ENCODE results near the gene C2CD3.
"Not testable (repeated sequence)": the region's sequence is repeated elsewhere in the genome, so short reads cannot be mapped to it uniquely, and the experiment has no call there.

C2CD3 gene

GRCh38 chr11:74162681-74163467 is 7.9 kb downstream of the C2CD3 start:
- no peak for DNase-seq (ENCODE audit: low read depth)

- DNase-seq (ENCODE audit: low read depth): no peak
Measured at GRCh38 chr11:74159642-74160041, 11.2 kb downstream of the C2CD3 start.

GRCh38 chr11:74157169-74157568 is 13.6 kb downstream of the C2CD3 start:
- DNase-seq (ENCODE audit: low read depth): no peak

DNA sequence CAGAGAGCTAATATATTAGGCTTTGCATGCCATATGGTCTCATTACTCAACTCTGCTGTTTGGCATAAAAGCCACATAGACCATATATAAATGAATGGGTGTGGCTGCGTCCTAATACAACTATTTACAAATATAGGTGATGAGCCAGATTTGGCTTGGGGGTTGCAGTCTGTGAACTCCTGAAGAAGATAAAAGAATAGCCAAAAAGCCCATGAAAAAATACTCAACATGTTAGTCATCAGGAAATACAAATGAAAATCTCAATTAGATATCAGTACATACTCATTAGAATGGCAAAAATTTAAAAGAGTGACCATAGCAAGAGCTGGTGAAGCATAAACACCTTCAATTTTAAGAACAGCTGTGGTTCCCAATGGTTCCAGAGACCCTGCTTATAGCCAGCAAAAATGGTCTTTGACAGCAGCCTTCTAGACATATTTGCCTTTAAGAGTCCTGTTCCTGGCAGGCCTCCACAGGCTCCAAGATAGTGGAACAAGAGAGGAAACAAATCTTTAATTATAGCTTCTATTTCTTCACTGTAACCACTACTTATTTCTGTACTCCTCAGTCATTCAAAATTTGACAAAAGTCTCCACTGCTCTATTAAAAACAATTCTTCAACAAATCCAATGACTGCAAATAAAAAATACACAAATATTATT is 16.1 kb downstream of the C2CD3 start:
- no peak for DNase-seq (ENCODE audit: low read depth)

- DNase-seq (ENCODE audit: low read depth): no peak
Measured at GRCh38 chr11:74153224-74153623, 17.6 kb downstream of the C2CD3 start.

GRCh38 chr11:74147199-74147929 is 23.4 kb downstream of the C2CD3 start:
- DNase-seq (ENCODE audit: low read depth): no peak

DNA sequence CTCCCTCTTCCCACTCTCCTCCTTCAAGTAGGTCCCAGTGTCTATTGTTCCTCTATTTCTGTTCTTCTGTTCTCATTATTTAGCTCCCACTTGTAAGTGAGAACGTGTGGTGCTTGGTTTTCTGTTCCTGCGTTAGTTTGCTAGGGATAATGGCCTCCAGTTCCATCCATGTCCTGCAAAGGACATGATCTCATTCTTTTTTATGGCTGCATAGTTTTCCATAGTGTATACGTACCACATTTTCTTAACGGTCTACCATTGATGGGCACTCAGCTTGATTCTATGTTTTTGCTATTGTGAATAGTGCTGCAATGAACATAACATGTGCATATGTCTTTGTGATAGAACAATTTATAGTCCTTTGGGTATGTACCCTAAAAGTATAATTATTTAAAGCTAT is 26.2 kb downstream of the C2CD3 start:
- DNase-seq (ENCODE audit: low read depth): no peak

DNA sequence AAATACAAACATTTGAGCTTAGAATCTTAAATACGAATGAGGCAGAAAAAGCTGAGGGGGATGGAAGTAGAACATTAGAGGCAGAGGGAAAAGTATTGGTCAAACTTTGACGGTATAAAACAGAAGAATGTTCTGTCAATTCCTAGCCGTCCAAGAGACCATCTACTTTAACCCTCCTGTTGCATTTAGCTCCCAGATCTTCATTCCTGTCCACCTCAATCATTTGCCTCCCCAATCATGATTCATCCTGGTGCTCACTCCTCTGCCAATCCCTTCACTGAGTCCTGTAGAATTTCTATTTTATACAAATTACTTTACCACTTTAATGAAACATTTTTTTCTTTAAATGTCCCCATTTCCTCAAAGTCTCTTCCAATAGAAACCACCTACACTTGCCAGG is 28.2 kb downstream of the C2CD3 start:
- no peak for DNase-seq (ENCODE audit: low read depth)

DNA sequence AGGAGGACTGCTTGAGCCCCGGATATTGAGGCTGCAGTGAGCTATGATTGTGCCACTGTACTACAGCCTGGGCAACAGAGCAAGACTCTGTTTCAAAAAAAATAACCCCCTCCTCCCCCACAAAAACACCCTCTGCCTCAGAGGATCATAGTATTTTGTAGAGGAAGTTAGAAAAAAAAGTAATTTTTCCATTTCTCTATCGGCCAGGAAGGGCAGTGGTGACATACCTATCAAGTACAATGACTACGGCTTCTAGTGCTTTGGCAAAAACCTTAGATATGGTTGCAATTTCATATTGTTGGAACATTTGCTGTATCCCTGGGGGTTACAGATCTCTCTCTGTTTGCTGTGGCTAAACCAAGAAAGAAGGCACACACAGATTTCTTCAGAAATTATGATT is 28.9 kb downstream of the C2CD3 start:
- DNase-seq (ENCODE audit: low read depth): no peak

DNA sequence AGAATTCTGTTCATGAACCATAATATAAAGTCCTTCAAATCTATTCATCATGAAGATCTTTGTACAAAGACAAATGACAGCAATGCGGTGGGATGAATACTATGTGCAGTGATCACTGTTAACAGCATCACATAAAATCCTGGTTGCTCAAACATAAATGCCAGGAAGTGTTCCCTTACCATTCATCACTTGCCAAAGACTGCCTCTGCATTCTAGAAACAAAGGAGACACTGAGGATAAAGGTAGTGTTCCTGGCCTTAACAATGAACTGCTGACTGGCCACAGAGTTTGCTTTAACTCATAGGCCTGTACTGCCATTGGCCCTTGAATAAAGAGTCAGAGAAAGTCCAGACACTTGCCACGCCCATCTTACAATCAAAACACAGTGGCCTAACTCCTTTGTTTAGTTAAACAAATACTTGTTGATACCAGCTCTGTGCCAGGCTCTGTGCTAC is 29.5 kb downstream of the C2CD3 start:
- DNase-seq (ENCODE audit: low read depth): no peak

DNA sequence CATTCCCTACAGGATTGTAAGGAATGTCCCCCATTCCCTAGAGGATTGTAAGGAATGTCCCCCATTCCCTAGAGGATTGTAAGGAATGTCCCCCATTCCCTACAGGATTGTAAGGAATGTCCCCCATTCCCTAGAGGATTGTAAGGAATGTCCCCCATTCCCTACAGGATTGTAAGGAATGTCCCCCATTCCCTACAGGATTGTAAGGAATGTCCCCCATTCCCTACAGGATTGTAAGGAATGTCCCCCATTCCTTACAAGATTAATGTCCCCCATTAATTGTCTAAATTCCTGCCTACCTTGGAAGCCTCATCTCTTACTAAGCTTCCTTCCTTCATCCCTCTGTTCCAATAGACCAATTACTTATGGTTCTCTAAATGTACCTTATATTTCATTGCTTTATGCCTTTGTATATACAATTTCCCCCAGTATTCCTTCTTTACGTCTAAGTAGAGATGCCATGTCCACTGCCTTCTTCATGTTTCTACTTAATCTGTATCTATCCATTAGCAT is 30.8 kb downstream of the C2CD3 start:
- not testable (repeated sequence) for DNase-seq (ENCODE audit: low read depth)

- DNase-seq (ENCODE audit: low read depth): no peak
Measured at GRCh38 chr11:74139151-74139918, 31.5 kb downstream of the C2CD3 start.

DNA sequence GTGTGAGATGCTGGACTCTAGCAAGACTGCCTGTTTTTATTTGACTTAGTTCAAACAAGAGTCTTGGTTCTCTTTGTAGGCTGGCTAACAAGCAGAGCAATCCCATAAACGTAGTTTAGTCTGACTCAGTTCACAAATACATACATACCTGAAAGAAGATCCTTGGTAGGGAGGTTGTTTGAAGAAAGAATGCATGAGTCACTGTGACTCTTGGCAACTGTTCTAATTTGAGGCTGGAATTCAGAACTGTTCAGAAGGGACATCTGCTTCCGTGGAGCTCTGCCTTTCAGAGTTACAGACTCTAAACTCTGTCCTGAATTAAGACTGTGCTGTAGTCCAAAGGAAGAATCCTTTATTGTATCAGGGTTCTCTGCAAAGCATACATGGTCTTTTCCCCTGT is 32.2 kb downstream of the C2CD3 start:
- DNase-seq (ENCODE audit: low read depth): no peak

- DNase-seq (ENCODE audit: low read depth): no peak
Measured at GRCh38 chr11:74138021-74138420, 32.8 kb downstream of the C2CD3 start.

DNA sequence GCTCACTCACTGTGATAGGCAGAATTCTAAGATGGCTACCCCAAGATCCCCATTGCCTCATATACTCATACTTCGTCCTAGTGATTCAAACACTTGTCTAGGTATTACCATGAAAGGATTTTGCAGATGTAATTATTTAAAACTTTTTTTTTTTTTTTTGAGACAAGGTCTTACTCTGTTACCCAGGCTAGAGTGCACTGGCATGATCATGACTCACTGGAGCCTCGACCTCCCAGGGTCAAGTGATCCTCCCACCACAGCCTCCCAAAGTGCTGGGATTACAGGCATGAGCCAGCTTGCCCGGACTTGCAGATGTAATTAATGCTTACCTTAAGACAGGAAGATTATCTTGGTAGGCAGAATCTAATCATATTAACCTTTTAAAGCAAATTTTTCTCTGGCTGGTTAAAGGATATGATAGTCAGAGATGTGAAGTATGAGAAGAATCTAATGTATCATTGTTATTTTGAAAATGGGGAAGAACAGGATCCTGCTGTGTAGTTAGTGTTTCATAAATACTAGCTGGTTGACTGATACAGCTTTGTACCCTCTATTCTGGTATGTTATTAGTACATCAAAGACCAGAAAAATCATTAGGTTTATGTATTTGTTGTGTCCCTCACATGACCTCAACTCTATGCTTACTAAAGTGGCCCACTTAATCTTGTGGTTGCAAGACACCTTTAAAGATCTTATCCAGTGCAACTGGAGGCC is 35.5 kb downstream of the C2CD3 start:
- DNase-seq (ENCODE audit: low read depth): no peak

GRCh38 chr11:74134661-74135060 is 36.1 kb downstream of the C2CD3 start:
- no peak for DNase-seq (ENCODE audit: low read depth)

DNA sequence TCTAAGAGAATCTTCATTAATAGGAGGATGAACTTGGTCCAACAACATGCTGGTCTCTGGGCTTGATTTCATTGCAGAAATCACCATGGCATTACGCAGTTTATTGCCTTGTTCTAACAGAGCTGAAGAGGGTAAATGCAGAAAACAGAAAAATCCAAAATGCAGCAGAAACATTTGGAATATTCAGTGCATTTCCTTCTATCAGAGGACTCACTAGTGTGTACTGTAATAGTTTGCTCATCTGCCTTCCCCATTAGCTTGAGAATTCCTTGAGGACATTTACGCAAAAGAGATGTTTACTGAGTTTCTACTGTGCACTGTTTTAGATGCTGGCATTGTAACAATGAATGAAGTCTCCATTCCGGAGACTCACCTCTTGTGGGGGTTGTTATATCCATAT is 37.4 kb downstream of the C2CD3 start:
- DNase-seq (ENCODE audit: low read depth): no peak

DNA sequence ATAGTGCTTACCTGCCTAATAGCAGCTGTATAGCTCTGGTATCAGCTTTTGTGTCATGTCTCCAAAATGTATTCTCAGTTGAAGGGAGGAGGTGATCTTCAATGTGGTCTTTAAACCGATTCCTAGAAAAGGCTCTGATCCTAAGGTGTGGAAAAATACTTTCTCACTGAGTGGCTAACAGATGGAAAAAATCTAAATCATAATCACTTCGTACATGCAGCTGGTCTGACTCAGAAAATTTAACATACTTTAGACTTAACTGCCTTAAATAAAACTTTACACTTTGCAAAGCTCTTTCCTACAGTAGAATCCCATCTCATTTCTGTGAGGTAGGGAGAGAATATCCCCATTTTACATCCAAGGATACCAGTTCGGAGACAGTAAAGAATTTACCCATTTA is 38.0 kb downstream of the C2CD3 start:
- DNase-seq (ENCODE audit: low read depth): no peak

GRCh38 chr11:74129121-74129520 is 41.7 kb downstream of the C2CD3 start:
- DNase-seq (ENCODE audit: low read depth): not testable (repeated sequence)

DNA sequence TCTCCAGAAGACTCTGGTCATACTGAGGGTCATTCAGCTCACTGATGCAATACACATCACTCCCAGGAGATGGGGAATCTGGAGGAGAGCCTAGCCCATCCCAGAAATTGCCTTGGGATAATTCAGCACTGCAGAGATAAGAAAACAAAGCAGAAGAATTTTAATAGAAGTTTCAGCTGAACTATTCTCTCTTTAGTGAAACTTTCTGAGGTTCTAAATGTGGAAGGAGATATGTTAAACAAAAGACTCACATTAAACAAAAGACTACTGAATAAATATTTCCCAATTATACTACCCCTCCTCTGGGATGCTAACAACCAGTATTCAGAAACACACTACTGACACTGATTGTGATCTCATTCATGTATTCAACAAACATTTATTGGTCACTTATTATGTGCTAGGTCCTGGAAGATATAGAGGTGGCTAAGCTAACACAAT is 47.8 kb downstream of the C2CD3 start:
- DNase-seq (ENCODE audit: low read depth): no peak

DNA sequence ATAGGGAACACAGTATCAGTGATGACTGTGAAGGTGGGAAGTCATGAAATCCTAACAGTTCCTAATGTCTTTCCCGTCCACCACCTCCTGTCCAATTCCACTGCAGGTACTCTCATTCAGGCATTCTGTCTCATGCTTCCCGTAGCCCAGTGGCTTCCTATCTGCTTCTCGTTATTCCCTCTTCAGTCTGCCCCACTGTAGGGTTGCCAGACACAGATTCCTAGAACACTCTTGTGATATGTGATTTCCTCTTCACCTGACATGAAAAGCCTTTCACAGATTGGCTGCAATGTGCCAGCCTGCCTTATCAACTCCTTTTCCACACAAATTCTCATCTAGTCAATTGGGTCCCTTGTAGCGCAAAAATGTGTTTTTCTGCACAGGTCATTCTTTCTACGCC is 49.0 kb downstream of the C2CD3 start:
- DNase-seq (ENCODE audit: low read depth): no peak
